Transverse colon (tissue), 4 donors: ENCODE results near the gene TRPV3. TPM values are rescaled to one million over a fixed set of nuclear protein-coding genes. Genes with fewer than 3 reads are reported as not detected.
A peak's percentile ranks its signal among the peaks of the same experiment; 100 is the strongest.

ENCODE experiments used
- DNase-seq: peaks from one replicate; pipeline ENCODE4 v3.0.0-alpha.2; 2019
- H3K27ac ChIP-seq, 4 donors: fragments of 200-600 bp; sonication (generic); 2 replicates each; pipeline ENCODE4 v1.5.1; 2016 to 2018; ENCODE audit warnings: inconsistent platforms in 4 of 4
- H3K27me3 ChIP-seq: fragments of 200-600 bp; sonication (generic); 2 replicates; pipeline ENCODE4 v1.5.1; 2017; ENCODE audit warnings: inconsistent platforms
- H3K36me3 ChIP-seq, 4 donors: fragments of 200-600 bp; sonication (generic); 2 replicates each; pipeline ENCODE4 v1.5.1; 2017 to 2019; ENCODE audit warnings: inconsistent platforms in 4 of 4
- H3K4me1 ChIP-seq, 4 donors: fragments of 200-600 bp; sonication (generic); 2 replicates each; pipeline ENCODE4 v1.5.1; 2017 to 2020; ENCODE audit warnings: inconsistent platforms in 4 of 4
- H3K4me3 ChIP-seq, 4 donors: fragments of 200-600 bp; sonication (generic); 1 replicate in 1 of 4; 2 replicates in 3 of 4; pipeline versions ENCODE4 v1.5.1 to v1.6.1; 2017 to 2019; ENCODE audit warnings: inconsistent platforms in 4 of 4
- H3K9me3 ChIP-seq, 2 donors: fragments of 200-600 bp; sonication (generic); 2 replicates each; pipeline ENCODE4 v1.5.1; 2017 to 2019; ENCODE audit warnings: inconsistent platforms in 2 of 2
- EP300 ChIP-seq: sonication (generic); formaldehyde crosslinking; IDR thresholded peaks from one replicate; pipeline ENCODE4 v1.6.1; 2017; ENCODE audit warnings: antibody characterized with exemption, low read depth
- POLR2A ChIP-seq: fragments of 450-650 bp; IDR thresholded peaks from one replicate; pipeline ENCODE4 v1.6.1; 2016; ENCODE audit warnings: antibody characterized with exemption, mild to moderate bottlenecking, moderate library complexity
- POLR2AphosphoS5 ChIP-seq, 3 donors: sonication (generic); formaldehyde crosslinking; IDR thresholded peaks; one replicate each; pipeline ENCODE4 v1.6.1; 2016; ENCODE audit warnings: antibody characterized with exemption in 3 of 3
- WGBS, 2 donors: methylation state at CpG; one replicate each; pipeline ENCODE4 v1.1.5; 2018; ENCODE audit warnings: low coverage in 1 of 2; 5-methylcytosine and 5-hydroxymethylcytosine counted together
- in situ Hi-C, 4 donors: fragments of 200-750 bp; cut with MboI; loops; one replicate each; pipeline versions ENCODE4 v1.15.0 to v1.15.1; 2017; ENCODE audit warnings: low sequenced_read_pairs in 3 of 4, low pct_ligation_motif_present in 1 of 4, low pct_unique_long_range_greater_than_20kb in 1 of 4
- intact Hi-C: fragments of 100-400 bp; cut with DNase I; formaldehyde crosslinking; loops from one replicate; pipeline ENCODE4 v1.15.1; 2023; ENCODE audit warnings: low total_unique reads
- total RNA-seq, 4 donors: library from RNA; depleted of rRNA; stranded (reverse); fragments of >200 nt; gene quantifications; one replicate each; pipeline ENCODE4 v1.1.0, GENCODE V29; 2016
- TF ChIP-seq, protein P1 (sequence below), 5 experiments: fragments of 200-600 bp in 3 of 5; fragments of 450-650 bp in 2 of 5; sonication (generic) in 3 of 5; IDR thresholded peaks; 1 replicate in 2 of 5; 2 replicates in 3 of 5; pipeline ENCODE4 v1.5.1; 2016 to 2017; ENCODE audit warnings: antibody characterized with exemption in 5 of 5, inconsistent platforms in 3 of 5, mild to moderate bottlenecking in 2 of 5, moderate library complexity in 1 of 5

Gene TRPV3
- total RNA-seq, 4 donors from 2014 or later, result 0.20 to 7.1 (median 3.7) TPM

DNA sequence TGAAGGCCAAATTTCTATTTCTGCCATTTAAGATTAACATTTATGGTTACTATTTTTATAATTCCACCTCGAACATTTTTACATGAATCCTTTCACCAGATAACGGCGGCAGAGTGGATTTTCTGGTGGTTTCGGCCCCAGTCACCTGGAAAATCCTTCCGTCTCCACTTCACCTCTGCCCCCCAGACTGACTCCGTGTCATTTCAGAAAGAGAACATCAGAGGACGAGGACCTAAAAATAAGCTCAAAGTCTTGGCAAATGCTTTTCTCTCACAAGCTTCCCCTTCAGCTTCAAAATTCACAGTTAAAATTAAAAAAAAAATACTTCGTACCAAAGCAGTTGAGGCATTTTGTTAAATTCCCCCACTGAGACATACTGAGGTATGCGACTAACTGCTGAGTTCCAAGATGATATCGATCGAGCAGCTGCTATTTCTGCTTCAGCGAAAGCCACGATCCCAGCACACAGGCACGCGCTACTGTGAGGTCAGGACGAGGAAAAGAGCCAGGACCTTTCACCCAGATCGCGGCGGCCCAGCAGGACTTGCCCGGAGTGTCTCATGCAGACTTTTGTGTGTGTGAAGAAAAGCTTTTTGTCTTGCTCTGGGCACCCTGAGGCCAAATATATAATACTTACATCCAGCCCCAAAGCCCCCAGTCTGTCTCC, 45.0 kb downstream of the TRPV3 start:
- Histone ChIP-seq H3K36me3 (no peaks in the 10 kb centered on the region), H3K4me3 (no peak overlapping the region), H3K9me3 (no peaks in the 10 kb centered on the region), H3K27me3 (no peaks in the 10 kb centered on the region), H3K27ac (peak overlapping the region; percentile 51 to 63 (median 60)), H3K4me1 (peaks cover 0 to 5% (median 0%) of the 10 kb centered on the region in 4 donors)
- TF ChIP-seq, protein P1, sequence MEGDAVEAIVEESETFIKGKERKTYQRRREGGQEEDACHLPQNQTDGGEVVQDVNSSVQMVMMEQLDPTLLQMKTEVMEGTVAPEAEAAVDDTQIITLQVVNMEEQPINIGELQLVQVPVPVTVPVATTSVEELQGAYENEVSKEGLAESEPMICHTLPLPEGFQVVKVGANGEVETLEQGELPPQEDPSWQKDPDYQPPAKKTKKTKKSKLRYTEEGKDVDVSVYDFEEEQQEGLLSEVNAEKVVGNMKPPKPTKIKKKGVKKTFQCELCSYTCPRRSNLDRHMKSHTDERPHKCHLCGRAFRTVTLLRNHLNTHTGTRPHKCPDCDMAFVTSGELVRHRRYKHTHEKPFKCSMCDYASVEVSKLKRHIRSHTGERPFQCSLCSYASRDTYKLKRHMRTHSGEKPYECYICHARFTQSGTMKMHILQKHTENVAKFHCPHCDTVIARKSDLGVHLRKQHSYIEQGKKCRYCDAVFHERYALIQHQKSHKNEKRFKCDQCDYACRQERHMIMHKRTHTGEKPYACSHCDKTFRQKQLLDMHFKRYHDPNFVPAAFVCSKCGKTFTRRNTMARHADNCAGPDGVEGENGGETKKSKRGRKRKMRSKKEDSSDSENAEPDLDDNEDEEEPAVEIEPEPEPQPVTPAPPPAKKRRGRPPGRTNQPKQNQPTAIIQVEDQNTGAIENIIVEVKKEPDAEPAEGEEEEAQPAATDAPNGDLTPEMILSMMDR (IDR thresholded peaks at IDR 0.05), result no peak
- TF ChIP-seq POLR2AphosphoS5 (IDR thresholded peaks at IDR 0.05), result no peak
- TF ChIP-seq POLR2A, result no peak
- no peak for TF ChIP-seq EP300
- peak; percentile 37 for DNase-seq
- WGBS, 2 donors, result 59 to 74% methylated on average over 8 to 20 of the region's 20 CpGs
- intact Hi-C loops (no loop called here), in situ Hi-C loops (no loop called here)

DNA sequence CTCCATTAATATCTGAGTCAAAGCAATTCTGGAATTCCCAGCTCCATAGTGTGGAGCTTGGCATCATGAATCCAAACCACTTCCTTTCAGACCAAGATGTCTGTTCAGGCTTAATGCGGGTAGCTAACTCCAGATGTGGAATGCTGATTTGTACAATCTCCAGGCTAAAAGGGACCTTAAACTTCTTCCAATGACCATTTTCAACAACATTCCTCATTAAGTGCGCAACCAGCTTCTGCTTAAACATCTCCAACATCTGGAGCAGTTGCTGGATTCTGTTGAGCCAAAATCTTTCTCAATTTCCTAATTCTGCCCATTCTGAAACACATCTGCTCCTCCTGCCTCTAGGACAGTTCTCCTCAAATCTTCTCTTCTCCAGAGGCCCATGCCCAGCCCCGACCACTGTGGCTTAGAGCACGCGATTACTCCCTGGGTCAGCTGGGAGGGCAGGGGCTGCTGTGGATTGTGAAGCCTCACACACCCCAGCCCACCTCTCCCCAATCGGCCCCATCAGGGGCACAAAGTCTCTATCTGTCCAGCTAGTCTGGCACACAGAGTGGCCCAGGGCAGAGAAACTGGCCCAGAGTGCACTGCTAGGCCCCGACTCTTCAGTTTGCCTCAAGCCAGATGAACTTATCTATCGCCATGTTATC, 45.6 kb downstream of the TRPV3 start:
- H3K4me3 ChIP-seq, result no peak overlapping the region
- intact Hi-C loops (no loop called here), in situ Hi-C loops (no loop called here)
- TF ChIP-seq, protein P1 (IDR thresholded peaks at IDR 0.05), result no peak
- no peak for TF ChIP-seq POLR2AphosphoS5 (IDR thresholded peaks at IDR 0.05)
- TF ChIP-seq EP300, result no peak
- TF ChIP-seq POLR2A, result no peak
- H3K27ac ChIP-seq, result peak overlapping the region; percentile 51 to 63 (median 60)
- no peaks in the 10 kb centered on the region for H3K27me3 ChIP-seq
- no peaks in the 10 kb centered on the region for H3K36me3 ChIP-seq
- H3K4me1 ChIP-seq, result peaks cover 0 to 5% (median 0%) of the 10 kb centered on the region in 4 donors
- no peaks in the 10 kb centered on the region for H3K9me3 ChIP-seq
- WGBS, 2 donors, result 82 to 100% methylated on average over 1 to 7 of the region's 8 CpGs
- DNase-seq, result no peak

DNA sequence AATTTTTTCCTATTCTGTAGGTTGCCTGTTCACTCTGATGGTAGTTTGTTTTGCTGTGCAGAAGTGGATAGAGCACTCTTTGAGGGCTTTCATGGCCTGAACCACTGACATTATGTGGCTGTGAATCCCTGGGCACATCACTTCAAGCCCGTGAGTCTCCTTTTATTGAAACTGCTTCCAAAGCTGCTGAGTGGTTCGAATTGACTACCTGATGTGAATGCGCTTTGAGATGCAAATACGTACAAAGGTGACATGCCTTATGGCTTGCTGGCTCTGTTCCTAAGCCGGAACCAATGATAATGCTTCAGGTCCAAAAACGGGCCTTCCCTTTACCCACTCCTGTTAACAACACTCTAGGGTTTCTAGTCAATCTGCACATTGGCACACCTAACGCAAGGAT, 47.5 kb downstream of the TRPV3 start:
- no peak overlapping the region for H3K27ac ChIP-seq
- in situ Hi-C loops (no loop called here), intact Hi-C loops (no loop called here)
- no peaks in the 10 kb centered on the region for H3K9me3 ChIP-seq
- no peaks in the 10 kb centered on the region for H3K36me3 ChIP-seq
- H3K4me3 ChIP-seq, result no peak overlapping the region
- TF ChIP-seq POLR2AphosphoS5 (IDR thresholded peaks at IDR 0.05) (no peak), POLR2A (no peak), EP300 (no peak)
- TF ChIP-seq, protein P1 (IDR thresholded peaks at IDR 0.05), result no peak
- no peaks in the 10 kb centered on the region for H3K27me3 ChIP-seq
- H3K4me1 ChIP-seq, result peaks cover 0 to 5% (median 0%) of the 10 kb centered on the region in 4 donors
- WGBS, 2 donors, result 65 to 93% methylated on average over 2 to 7 of the region's 7 CpGs
- no peak for DNase-seq

DNA sequence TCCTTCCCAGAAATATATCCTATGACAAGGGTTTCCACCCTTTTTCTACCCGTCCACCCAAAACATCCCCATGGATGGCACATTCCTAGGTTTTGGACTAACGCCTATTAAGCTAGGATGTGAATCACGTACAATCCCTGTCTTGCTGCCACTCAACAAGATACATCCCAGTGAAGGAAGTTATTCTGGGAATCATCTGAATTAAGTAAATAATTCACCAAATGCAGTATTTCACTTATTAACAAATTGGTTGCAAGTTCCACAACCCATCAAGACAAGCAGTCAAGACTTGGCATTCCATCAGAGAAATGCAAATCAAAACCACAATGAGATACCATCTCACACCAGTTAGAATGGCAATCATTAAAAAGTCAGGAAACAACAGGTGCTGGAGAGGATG, 49.7 kb downstream of the TRPV3 start:
- WGBS, 2 donors, result 82 to 85% methylated on average over 3 of the region's 3 CpGs
- TF ChIP-seq, protein P1 (IDR thresholded peaks at IDR 0.05), result no peak
- TF ChIP-seq POLR2AphosphoS5 (IDR thresholded peaks at IDR 0.05), result no peak
- TF ChIP-seq EP300, result no peak
- no peak for TF ChIP-seq POLR2A
- no peaks in the 10 kb centered on the region for H3K9me3 ChIP-seq
- no peaks in the 10 kb centered on the region for H3K36me3 ChIP-seq
- no peaks in the 10 kb centered on the region for H3K27me3 ChIP-seq
- H3K27ac ChIP-seq, result no peak overlapping the region
- DNase-seq, result no peak
- intact Hi-C loops (no loop called here), in situ Hi-C loops (no loop called here)
- no peak overlapping the region for H3K4me3 ChIP-seq
- H3K4me1 ChIP-seq, result peaks cover 0 to 2% (median 0%) of the 10 kb centered on the region in 4 donors
